PC-9 (cell line): ENCODE results near the gene DIDO1. TPM values are rescaled to one million over a fixed set of nuclear protein-coding genes. Genes with fewer than 3 reads are reported as not detected.

Source experiments
- BruUV-seq: library from RNA; stranded (reverse); fragments of 400-500 nt; replicated peaks from 2 replicates; lab custom pipeline; 2021; lab: Mats Ljungman, UMichigan
- CTCF ChIA-PET: fragments of 300-600 bp; sonication (Branson Sonifier 250); formaldehyde crosslinking; loops from one replicate; lab custom pipeline; 2022; ENCODE audit warnings: antibody characterized with exemption; lab: Charles Lee
- POLR2A ChIA-PET: fragments of 300-600 bp; sonication (Branson Sonifier 250); formaldehyde crosslinking; loops from one replicate; lab custom pipeline; 2022; ENCODE audit warnings: antibody characterized with exemption; ENCODE audit not compliant: unreplicated experiment; lab: Charles Lee
- DNase-seq, 2 experiments: peaks; one replicate each; pipeline versions ENCODE4 v3.0.0 to v3.0.0-alpha.2; 2015 to 2022; ENCODE audit warnings: mixed read lengths in 1 of 2
- H2AFZ ChIP-seq: fragments of 200-600 bp; sonication (generic); 2 replicates; pipeline ENCODE4 v1.8.1; 2017; ENCODE audit warnings: antibody characterized with exemption
- H3F3A ChIP-seq: fragments of 200-600 bp; sonication (generic); 2 replicates; pipeline ENCODE4 v1.8.1; 2017; ENCODE audit warnings: antibody characterized with exemption, mild to moderate bottlenecking, low read depth; ENCODE audit not compliant: insufficient read depth
- H3K27ac ChIP-seq: fragments of 200-600 bp; sonication (generic); 2 replicates; pipeline ENCODE4 v1.6.1; 2016; ENCODE audit warnings: mixed run types
- H3K27me3 ChIP-seq: fragments of 200-600 bp; sonication (generic); 2 replicates; pipeline ENCODE4 v1.6.1; 2016; ENCODE audit warnings: low read depth, mixed run types; ENCODE audit not compliant: insufficient read depth
- H3K36me3 ChIP-seq: fragments of 200-600 bp; sonication (generic); 2 replicates; pipeline ENCODE4 v1.6.1; 2016; ENCODE audit warnings: low read depth, mixed run types
- H3K4me1 ChIP-seq: fragments of 200-600 bp; sonication (generic); replicated peaks from 2 replicates; pipeline ENCODE4 v1.6.1; 2016; ENCODE audit warnings: mixed run types; ENCODE audit not compliant: insufficient read depth
- H3K4me2 ChIP-seq: fragments of 200-600 bp; sonication (generic); 2 replicates; pipeline ENCODE4 v1.6.1; 2017; ENCODE audit warnings: mixed run types
- H3K4me3 ChIP-seq: fragments of 200-600 bp; sonication (generic); 2 replicates; pipeline ENCODE4 v1.6.1; 2016; ENCODE audit warnings: mixed run types
- H3K79me2 ChIP-seq: fragments of 200-600 bp; sonication (generic); 2 replicates; pipeline ENCODE4 v1.6.1; 2017; ENCODE audit warnings: low read depth, mixed run types
- H3K9me2 ChIP-seq: fragments of 200-600 bp; sonication (generic); 2 replicates; pipeline ENCODE4 v1.8.1; 2017; ENCODE audit warnings: mild to moderate bottlenecking; ENCODE audit not compliant: insufficient read depth
- H3K9me3 ChIP-seq: fragments of 200-600 bp; sonication (generic); 2 replicates; pipeline ENCODE4 v1.8.1; 2016; ENCODE audit warnings: low read depth; ENCODE audit not compliant: insufficient read depth
- H4K20me1 ChIP-seq: fragments of 200-600 bp; sonication (generic); 2 replicates; pipeline ENCODE4 v1.8.1; 2017; ENCODE audit not compliant: insufficient read depth
- EZH2 ChIP-seq: fragments of 200-600 bp; sonication (generic); IDR thresholded peaks from 2 replicates; pipeline ENCODE4 v1.8.0; 2017; ENCODE audit warnings: antibody characterized with exemption, low read depth
- intact Hi-C: fragments of 100-400 bp; cut with micrococcal nuclease; formaldehyde crosslinking; loops from one replicate; pipeline ENCODE4 v1.10.0; 2022; ENCODE audit not compliant: unreplicated experiment
- total RNA-seq: library from RNA; stranded (reverse); gene quantifications from 2 replicates; pipeline ENCODE4 v1.2.3, GENCODE V29; 2021
- TF ChIP-seq, protein P1 (sequence below): fragments of 200-600 bp; sonication (generic); conservative IDR thresholded peaks from 2 replicates; pipeline ENCODE4 v1.6.1; 2017; ENCODE audit warnings: mixed run types, antibody characterized with exemption, mild to moderate bottlenecking, moderate library complexity

Gene DIDO1
- total RNA-seq, 1 experiment from 2014 or later = 61.4 TPM

DNA sequence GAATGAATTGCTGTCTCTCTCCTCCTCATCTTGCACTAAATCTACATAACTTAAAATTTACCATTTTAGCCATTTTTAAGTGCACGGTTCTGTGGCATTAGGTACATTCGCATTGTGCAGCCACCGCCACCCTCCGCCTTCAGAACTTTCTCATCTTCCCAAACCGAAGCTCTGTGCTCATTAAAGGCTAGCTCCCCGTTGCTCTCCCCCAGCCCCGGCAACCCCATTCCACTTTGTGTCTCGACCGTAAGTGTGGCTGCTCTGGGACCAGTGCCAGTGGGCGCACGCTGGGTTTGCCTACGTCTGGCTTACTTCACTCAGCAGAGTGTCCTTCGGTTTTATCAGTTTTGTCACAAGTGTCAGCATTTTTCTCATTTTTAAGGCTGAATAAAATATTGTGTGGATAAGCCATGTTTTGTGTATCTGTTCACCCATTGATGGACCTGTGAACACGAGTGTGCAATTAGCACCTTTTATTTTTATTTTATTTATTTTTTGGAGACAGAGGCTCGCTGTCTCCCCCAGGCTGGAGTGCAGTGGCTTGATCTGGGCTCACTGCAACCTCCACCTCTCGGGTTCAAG is 43.0 kb upstream of the DIDO1 start:
- Histone ChIP-seq H3K4me2 (no peak overlapping the region), H3K27me3 (peaks cover 93% of the 10 kb centered on the region), H3K9me2 (no peaks in the 10 kb centered on the region), H3K27ac (no peak overlapping the region), H2AFZ (no peak overlapping the region), H3K4me3 (no peak overlapping the region), H3K36me3 (no peaks in the 10 kb centered on the region), H3K79me2 (no peaks in the 10 kb centered on the region), H4K20me1 (peaks cover 7% of the 10 kb centered on the region), H3K4me1 (0 out of 2 replicates have a peak, but pooled peaks cover 3% of the 10 kb centered on the region), H3F3A (no peaks in the 10 kb centered on the region), H3K9me3 (no peaks in the 10 kb centered on the region)
- no TSS peak for BruUV-seq
- ChIA-PET POLR2A (no interaction called here), CTCF (no interaction called here)
- intact Hi-C loops = no loop called here
- no peak; the same call in 1 of the 2 replicates for TF ChIP-seq EZH2
- TF ChIP-seq, protein P1, sequence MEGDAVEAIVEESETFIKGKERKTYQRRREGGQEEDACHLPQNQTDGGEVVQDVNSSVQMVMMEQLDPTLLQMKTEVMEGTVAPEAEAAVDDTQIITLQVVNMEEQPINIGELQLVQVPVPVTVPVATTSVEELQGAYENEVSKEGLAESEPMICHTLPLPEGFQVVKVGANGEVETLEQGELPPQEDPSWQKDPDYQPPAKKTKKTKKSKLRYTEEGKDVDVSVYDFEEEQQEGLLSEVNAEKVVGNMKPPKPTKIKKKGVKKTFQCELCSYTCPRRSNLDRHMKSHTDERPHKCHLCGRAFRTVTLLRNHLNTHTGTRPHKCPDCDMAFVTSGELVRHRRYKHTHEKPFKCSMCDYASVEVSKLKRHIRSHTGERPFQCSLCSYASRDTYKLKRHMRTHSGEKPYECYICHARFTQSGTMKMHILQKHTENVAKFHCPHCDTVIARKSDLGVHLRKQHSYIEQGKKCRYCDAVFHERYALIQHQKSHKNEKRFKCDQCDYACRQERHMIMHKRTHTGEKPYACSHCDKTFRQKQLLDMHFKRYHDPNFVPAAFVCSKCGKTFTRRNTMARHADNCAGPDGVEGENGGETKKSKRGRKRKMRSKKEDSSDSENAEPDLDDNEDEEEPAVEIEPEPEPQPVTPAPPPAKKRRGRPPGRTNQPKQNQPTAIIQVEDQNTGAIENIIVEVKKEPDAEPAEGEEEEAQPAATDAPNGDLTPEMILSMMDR = no peak
- DNase-seq = no peak

GRCh38 chr20:62968378-62969178 is 42.3 kb upstream of the DIDO1 start:
- Histone ChIP-seq H3K4me3 (no peak overlapping the region), H3K27ac (no peak overlapping the region), H2AFZ (no peak overlapping the region), H3K9me2 (no peaks in the 10 kb centered on the region), H3F3A (no peaks in the 10 kb centered on the region), H3K27me3 (peaks cover 95% of the 10 kb centered on the region), H3K36me3 (no peaks in the 10 kb centered on the region), H3K9me3 (no peaks in the 10 kb centered on the region), H3K4me1 (0 out of 2 replicates have a peak, but pooled peaks cover 3% of the 10 kb centered on the region), H3K79me2 (no peaks in the 10 kb centered on the region), H4K20me1 (peaks cover 7% of the 10 kb centered on the region), H3K4me2 (no peak overlapping the region)
- POLR2A ChIA-PET = no interaction called here
- no peak for TF ChIP-seq EZH2
- TF ChIP-seq, protein P1 = no peak
- BruUV-seq = no TSS peak
- no peak for DNase-seq
- intact Hi-C loops = no loop called here
- CTCF ChIA-PET = no interaction called here

DNA sequence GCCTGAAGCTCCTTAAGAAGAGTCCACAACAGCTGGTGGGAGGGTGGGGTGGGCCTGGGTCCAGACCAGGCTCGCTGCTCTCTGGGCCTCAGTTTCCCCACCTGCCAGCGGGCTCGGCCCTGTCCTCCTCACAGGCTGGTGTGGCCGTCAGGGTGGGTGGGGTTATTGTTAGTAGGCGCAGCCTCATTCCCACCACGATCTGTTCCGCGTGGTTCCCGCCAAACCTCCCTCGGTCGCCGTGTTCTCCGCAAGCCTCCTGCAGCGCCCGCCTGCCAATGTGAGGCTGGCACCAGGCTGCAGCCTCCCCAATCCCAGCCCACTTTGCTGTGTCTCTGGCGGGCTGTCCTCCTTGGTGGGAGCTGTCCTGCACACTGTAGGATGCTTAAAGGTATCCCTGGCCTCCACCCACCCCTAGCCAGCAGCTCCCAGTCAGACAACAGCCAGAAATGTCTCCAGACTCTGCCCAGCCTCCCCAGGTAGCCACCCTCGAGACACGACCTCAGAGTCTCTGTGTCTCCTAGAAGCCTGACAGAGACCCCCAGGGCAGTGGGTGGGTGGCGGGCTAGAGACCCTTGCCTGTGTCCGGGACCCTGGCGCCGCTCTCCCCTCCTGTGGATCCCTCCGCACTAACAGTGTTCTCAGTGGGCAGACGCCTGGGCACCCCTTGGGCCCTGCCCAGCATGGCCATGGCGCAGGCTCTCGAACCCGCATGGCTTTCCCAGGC is 41.5 kb upstream of the DIDO1 start:
- CTCF ChIA-PET = interaction anchor here (0.7 kb wide), 1 partner anchor 18 kb away, joined by 9 read pairs; no protein-coding TSS in a partner anchor
- H3K27ac ChIP-seq = no peak overlapping the region
- POLR2A ChIA-PET = interaction anchor here (0.6 kb wide), 1 partner anchor 37 kb away, joined by 6 read pairs; no protein-coding TSS in a partner anchor
- no peak overlapping the region for H3K4me3 ChIP-seq
- no peaks in the 10 kb centered on the region for H3K79me2 ChIP-seq
- intact Hi-C loops = no loop called here
- H3F3A ChIP-seq = no peaks in the 10 kb centered on the region
- H3K27me3 ChIP-seq = peaks cover 96% of the 10 kb centered on the region
- H3K9me2 ChIP-seq = no peaks in the 10 kb centered on the region
- H3K36me3 ChIP-seq = no peaks in the 10 kb centered on the region
- no peak for DNase-seq
- H4K20me1 ChIP-seq = peaks cover 7% of the 10 kb centered on the region
- TF ChIP-seq, protein P1 = no peak
- TF ChIP-seq EZH2 = no peak
- H2AFZ ChIP-seq = no peak overlapping the region
- no peaks in the 10 kb centered on the region for H3K9me3 ChIP-seq
- no TSS peak for BruUV-seq
- no peak overlapping the region for H3K4me2 ChIP-seq
- H3K4me1 ChIP-seq = 0 out of 2 replicates have a peak, but pooled peaks cover 3% of the 10 kb centered on the region
